Activated CD8-positive, alpha-beta T cell treated with anti-CD3 and anti-CD28 coated beads for 36 hours (primary cell): Measurements from ENCODE around the gene KCNN2. TPM values are rescaled to one million over a fixed set of nuclear protein-coding genes. Genes with fewer than 3 reads are reported as not detected.

ENCODE experiments used
- ATAC-seq: fragments of 200-7000 bp; cut with Tn5 transposase; one replicate; pipeline ENCODE4 v1.10.0; 2021; ENCODE audit warnings: mild to moderate bottlenecking, moderate library complexity
- CTCF ChIA-PET: fragments of 350-600 bp; sonication (Branson Sonifier 250); formaldehyde crosslinking; loops from one replicate; lab custom pipeline; 2021; ENCODE audit warnings: antibody characterized with exemption; lab: Charles Lee
- POLR2A ChIA-PET: fragments of 350-600 bp; sonication (Branson Sonifier 250); formaldehyde crosslinking; loops from one replicate; lab custom pipeline; 2021; ENCODE audit warnings: antibody characterized with exemption; lab: Charles Lee
- DNase-seq: peaks from one replicate; pipeline ENCODE4 v3.0.0-alpha.2; 2020
- H3K27ac Mint-ChIP-seq: one replicate; pipeline ENCODE4 v1.8.0; 2021; ENCODE audit warnings: mild to moderate bottlenecking, mixed read lengths
- H3K27me3 Mint-ChIP-seq: one replicate; pipeline ENCODE4 v1.8.0; 2021; ENCODE audit warnings: mixed read lengths
- H3K36me3 Mint-ChIP-seq: one replicate; pipeline ENCODE4 v1.8.0; 2021; ENCODE audit warnings: low read depth, mixed read lengths
- H3K4me1 Mint-ChIP-seq: one replicate; pipeline ENCODE4 v1.8.0; 2021; ENCODE audit warnings: low read depth, mixed read lengths
- H3K4me3 Mint-ChIP-seq: one replicate; pipeline ENCODE4 v1.8.0; 2021; ENCODE audit warnings: mild to moderate bottlenecking, moderate library complexity, mixed read lengths
- H3K9me3 Mint-ChIP-seq: one replicate; pipeline ENCODE4 v1.8.0; 2021; ENCODE audit warnings: mixed read lengths
- intact Hi-C: fragments of 100-400 bp; cut with micrococcal nuclease; formaldehyde crosslinking; loops from one replicate; pipeline ENCODE4 v1.10.0; 2022
- total RNA-seq, 2 experiments: library from RNA; stranded (reverse); gene quantifications; one replicate each; pipeline ENCODE4 v1.2.3, GENCODE V29; 2021
- TF ChIP-seq, protein P1 (sequence below): fragments of 200-600 bp; IDR thresholded peaks from one replicate; pipeline ENCODE4 v1.8.0; 2022; ENCODE audit warnings: antibody characterized with exemption, mild to moderate bottlenecking

KCNN2 gene
- total RNA-seq, 2 experiments from 2014 or later, result not detected

DNA sequence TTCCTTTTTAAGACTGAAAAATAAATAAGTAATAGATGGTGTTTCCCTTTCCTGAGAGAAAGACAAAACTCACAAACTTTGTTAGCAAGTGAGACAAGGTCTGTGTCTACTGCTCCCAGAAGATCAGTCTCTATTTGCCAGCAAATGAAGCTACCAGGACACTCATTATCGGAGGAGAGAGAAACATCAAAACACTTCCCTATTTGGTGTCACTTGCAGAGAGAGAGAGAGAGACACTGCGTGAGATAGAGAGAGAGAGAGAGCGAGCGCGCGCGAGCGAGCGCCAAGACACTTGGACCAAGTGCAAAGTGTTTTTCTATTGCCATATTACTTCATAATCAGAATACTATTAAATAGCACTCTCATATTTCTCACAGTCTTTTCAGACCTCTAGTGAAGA, 142.7 kb downstream of the KCNN2 start:
- TF ChIP-seq, protein P1, sequence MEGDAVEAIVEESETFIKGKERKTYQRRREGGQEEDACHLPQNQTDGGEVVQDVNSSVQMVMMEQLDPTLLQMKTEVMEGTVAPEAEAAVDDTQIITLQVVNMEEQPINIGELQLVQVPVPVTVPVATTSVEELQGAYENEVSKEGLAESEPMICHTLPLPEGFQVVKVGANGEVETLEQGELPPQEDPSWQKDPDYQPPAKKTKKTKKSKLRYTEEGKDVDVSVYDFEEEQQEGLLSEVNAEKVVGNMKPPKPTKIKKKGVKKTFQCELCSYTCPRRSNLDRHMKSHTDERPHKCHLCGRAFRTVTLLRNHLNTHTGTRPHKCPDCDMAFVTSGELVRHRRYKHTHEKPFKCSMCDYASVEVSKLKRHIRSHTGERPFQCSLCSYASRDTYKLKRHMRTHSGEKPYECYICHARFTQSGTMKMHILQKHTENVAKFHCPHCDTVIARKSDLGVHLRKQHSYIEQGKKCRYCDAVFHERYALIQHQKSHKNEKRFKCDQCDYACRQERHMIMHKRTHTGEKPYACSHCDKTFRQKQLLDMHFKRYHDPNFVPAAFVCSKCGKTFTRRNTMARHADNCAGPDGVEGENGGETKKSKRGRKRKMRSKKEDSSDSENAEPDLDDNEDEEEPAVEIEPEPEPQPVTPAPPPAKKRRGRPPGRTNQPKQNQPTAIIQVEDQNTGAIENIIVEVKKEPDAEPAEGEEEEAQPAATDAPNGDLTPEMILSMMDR, result no peak
- Mint-ChIP-seq H3K9me3 (no peaks in the 10 kb centered on the region), H3K27ac (no peak overlapping the region), H3K27me3 (no peaks in the 10 kb centered on the region), H3K4me3 (no peak overlapping the region), H3K4me1 (no peaks in the 10 kb centered on the region), H3K36me3 (no peaks in the 10 kb centered on the region)
- POLR2A ChIA-PET, result no interaction called here
- ATAC-seq, result no peak
- DNase-seq, result no peak
- intact Hi-C loops, result no loop called here
- CTCF ChIA-PET, result no interaction called here

DNA sequence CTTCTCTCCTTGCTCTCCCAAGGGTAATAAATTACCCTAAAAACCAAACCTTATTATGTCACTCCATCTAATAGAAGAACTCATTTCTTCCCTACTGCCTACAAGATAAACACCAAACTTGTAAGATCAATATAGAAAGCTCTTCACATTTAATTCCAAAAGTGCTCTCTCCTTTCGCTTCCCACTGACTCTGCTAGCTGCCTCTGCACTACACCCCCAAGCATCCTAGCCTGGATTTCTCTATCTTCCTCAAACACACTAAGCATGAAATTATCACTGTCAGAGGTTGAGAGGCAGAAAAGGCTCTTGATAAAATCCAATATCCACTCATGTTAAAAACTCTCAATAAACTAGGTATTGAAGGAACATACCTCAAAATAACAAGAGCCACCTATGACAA, 162.4 kb downstream of the KCNN2 start:
- no peaks in the 10 kb centered on the region for H3K27me3 Mint-ChIP-seq
- no peak overlapping the region for H3K27ac Mint-ChIP-seq
- H3K36me3 Mint-ChIP-seq, result no peaks in the 10 kb centered on the region
- DNase-seq (no peak), ATAC-seq (no peak)
- POLR2A ChIA-PET, result no interaction called here
- peaks cover 4% of the 10 kb centered on the region for H3K9me3 Mint-ChIP-seq
- H3K4me1 Mint-ChIP-seq, result no peaks in the 10 kb centered on the region
- TF ChIP-seq, protein P1, result no peak
- H3K4me3 Mint-ChIP-seq, result no peak overlapping the region
- intact Hi-C loops, result no loop called here
- CTCF ChIA-PET, result no interaction called here

DNA sequence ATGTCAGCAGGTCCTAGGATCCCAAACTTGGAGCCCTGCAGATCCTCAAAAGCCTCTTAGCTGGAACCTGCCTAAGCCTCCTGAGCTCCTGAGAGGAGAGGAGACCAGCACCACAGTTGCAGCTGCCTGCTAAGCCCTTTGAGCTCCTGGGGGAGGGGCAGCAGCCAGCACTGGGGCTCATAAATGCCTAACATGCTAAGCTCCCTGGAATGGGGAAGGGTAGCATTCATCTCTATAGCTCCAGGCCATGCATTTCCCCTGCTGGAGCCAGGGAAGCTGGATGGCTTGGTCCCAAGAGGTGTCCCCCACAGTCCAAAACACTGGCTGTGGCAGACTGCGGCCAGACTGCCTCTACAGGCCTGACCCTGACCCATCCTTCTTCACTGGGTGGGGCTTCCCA, 182.7 kb downstream of the KCNN2 start:
- POLR2A ChIA-PET, result no interaction called here
- Mint-ChIP-seq H3K4me1 (no peaks in the 10 kb centered on the region), H3K36me3 (no peaks in the 10 kb centered on the region), H3K4me3 (no peak overlapping the region), H3K27ac (no peak overlapping the region), H3K27me3 (no peaks in the 10 kb centered on the region), H3K9me3 (peaks cover 3% of the 10 kb centered on the region)
- TF ChIP-seq, protein P1, result no peak
- intact Hi-C loops, result no loop called here
- CTCF ChIA-PET, result no interaction called here
- DNase-seq, result no peak
- no peak for ATAC-seq
